GM10266 (cell line): ENCODE results near the gene SRC.

Experiments
- DNase-seq: peaks from one replicate; pipeline ENCODE4 v3.0.0; 2012; ENCODE audit errors: extremely low spot score
- CTCF ChIP-seq: IDR thresholded peaks from 2 replicates; pipeline ENCODE4 v1.5.1; 2012; ENCODE audit warnings: mild to moderate bottlenecking, low read depth; ENCODE audit not compliant: control insufficient read depth, insufficient read depth; ENCODE audit errors: missing control alignments

SRC gene

GRCh38 chr20:37359331-37359730 lies 13.4 kb downstream of the SRC start:
- no peak for DNase-seq
- no peak for TF ChIP-seq CTCF

GRCh38 chr20:37359836-37360235 lies 13.9 kb downstream of the SRC start:
- no peak for TF ChIP-seq CTCF
- no peak for DNase-seq

- no peak for TF ChIP-seq CTCF
- DNase-seq: no peak
Measured at GRCh38 chr20:37360391-37361115, 14.6 kb downstream of the SRC start.

DNA sequence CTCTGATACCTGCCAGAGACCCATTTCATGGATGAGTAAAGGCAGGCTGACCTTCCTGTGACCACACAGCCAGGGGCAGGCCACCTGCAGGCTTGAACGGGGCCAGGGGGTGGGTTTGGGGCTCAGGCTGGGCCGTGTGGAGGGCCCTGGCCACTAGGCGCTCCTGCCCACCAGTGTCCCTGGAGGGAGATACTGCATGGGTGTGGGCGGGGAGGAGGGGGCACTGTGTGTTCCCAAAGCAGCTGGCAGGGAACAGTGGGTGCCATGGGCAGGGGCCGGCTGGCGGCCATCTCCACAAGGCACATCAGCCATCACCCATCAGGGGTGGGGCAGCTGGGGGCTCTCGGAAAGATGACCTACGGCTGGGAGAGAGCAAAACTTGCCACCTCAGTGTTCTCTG lies 15.4 kb downstream of the SRC start:
- DNase-seq: no peak
- TF ChIP-seq CTCF: no peak

DNA sequence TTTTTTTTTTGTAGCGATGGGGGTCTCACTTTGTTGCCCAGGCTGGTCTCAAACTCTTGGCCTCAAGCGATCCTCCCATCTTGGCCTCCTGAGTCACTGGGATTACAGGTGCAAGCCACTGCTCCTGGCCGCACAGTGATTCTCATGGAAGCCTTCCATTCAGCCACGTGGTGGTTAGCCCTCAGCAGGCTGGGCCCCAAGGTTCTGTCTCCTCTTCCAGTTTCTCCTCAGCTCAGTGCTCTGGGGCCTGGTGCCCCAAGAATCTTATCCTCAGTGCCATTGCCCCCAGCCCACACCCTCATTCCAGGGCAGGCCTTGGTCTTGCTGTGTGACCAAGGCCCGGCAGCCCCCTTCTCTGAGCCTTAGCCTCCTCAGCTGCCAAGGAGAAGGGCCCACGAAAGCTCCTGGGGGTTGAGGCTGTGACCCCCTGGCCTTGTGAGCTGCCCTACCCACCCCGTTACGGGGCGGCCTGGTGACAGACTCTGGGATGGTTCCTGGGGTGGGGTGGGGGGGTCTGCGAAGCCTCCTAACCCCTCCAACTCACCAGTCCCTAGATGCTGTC lies 16.4 kb downstream of the SRC start:
- no peak for DNase-seq
- TF ChIP-seq CTCF: no peak

GRCh38 chr20:37362821-37363220 lies 16.9 kb downstream of the SRC start:
- no peak for DNase-seq
- no peak for TF ChIP-seq CTCF

DNA sequence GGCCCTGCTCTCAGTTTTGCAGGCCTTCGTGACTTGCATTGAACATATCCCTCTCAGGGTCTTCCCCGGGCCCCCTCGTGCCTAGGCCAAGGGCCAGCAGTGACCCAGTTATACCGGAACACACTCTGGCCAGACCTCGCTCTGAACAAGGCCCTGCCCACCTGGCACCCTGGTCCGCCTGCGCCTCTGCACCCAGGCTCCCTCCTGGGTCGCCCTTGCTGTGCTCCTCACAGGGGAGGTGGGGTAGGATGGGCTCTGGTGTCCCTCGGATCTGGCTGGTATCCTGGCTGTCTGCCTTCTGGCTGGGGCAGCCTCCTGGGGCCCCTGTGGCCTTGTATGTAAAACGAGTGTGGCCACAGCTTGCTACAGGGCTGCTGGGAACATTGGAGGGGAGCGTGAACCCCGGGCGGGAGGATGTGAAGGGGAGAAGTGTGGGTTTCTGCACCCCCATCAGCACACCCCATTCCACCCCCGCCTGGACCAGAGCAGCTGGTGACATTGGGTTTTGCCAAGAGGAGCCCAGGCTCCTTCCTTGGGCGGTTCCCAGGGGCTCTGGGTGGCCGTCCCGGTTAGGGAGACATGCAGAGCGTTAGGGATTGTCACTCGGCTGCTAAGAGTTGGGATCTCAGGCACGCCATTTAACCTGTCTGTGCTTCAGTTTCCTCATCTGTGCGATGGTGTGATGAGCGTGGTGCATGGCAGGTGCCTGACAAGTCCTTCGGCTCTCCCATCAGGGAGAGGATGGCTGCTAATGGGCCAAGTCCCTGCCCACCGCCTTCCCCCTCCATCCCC lies 17.5 kb downstream of the SRC start:
- no peak for TF ChIP-seq CTCF
- DNase-seq: no peak
